Endothelial cell of umbilical vein (primary cell): ENCODE data around the gene CCDC9B. TPM values are rescaled to one million over a fixed set of nuclear protein-coding genes. Genes with fewer than 3 reads are reported as not detected.

Source experiments
- BruUV-seq: library from RNA; stranded (reverse); fragments of 400-500 nt; replicated peaks from 2 replicates; lab custom pipeline; 2021; lab: Mats Ljungman, UMichigan
- CTCF ChIA-PET: fragments of 300-600, 350-600 bp; sonication (Branson Sonifier 250); formaldehyde crosslinking; loops from one replicate; lab custom pipeline; 2021; ENCODE audit warnings: antibody characterized with exemption, inconsistent platforms; lab: Charles Lee
- POLR2A ChIA-PET: fragments of 300-600, 350-600 bp; sonication (Branson Sonifier 250); formaldehyde crosslinking; loops from one replicate; lab custom pipeline; 2021; ENCODE audit warnings: antibody characterized with exemption, inconsistent platforms; lab: Charles Lee
- DNase-seq: peaks from one replicate; pipeline ENCODE4 v3.0.0-alpha.2; 2011; ENCODE audit warnings: low read depth, low spot score
- FAIRE-seq: peaks from 2 replicates; lab custom pipeline; 2011; peaks lifted over from hg19 to GRCh38; lab: Jason Lieb, UNC
- H2AFZ ChIP-seq: 2 replicates; pipeline ENCODE4 v1.6.0; 2012; ENCODE audit warnings: low read depth, low read length, control low read depth, inconsistent platforms
- H3K27ac ChIP-seq: 2 replicates; pipeline ENCODE4 v1.5.1; 2011; ENCODE audit warnings: low read depth, mild to moderate bottlenecking, control low read depth, low read length, moderate library complexity; ENCODE audit not compliant: insufficient read depth
- H3K27me3 ChIP-seq, 2 experiments: 2 replicates each; pipeline versions ENCODE4 v1.6.0 to v1.6.1; 2011; ENCODE audit warnings: low read length in 2 of 2, mixed read lengths in 1 of 2; ENCODE audit not compliant: control insufficient read depth in 2 of 2, insufficient read depth in 2 of 2
- H3K36me3 ChIP-seq, 2 experiments: 2 replicates in 1 of 2; 3 replicates in 1 of 2; pipeline ENCODE4 v1.5.1; 2011; ENCODE audit warnings: low read length in 2 of 2, mild to moderate bottlenecking in 1 of 2, moderate library complexity in 1 of 2; ENCODE audit not compliant: control insufficient read depth in 2 of 2, insufficient read depth in 2 of 2; ENCODE audit errors: extremely low read depth in 1 of 2
- H3K4me1 ChIP-seq: 3 replicates; pipeline ENCODE4 v1.5.1; 2011; ENCODE audit warnings: mild to moderate bottlenecking, low read length; ENCODE audit not compliant: control insufficient read depth, insufficient read depth; ENCODE audit errors: extremely low read depth
- H3K4me2 ChIP-seq: 2 replicates; pipeline ENCODE4 v1.6.1; 2011; ENCODE audit warnings: low read length, control low read depth, mixed read lengths; ENCODE audit not compliant: insufficient read depth
- H3K4me3 ChIP-seq, 3 experiments: fragments of 200-600 bp in 1 of 3; sonication (generic), shearing (Covaris generic) in 1 of 3; replicated peaks in 1 of 3; 2 replicates each; pipeline ENCODE4 v1.5.1; 2011 to 2016; ENCODE audit warnings: control low read depth in 3 of 3, low read length in 3 of 3, mild to moderate bottlenecking in 2 of 3, inconsistent platforms in 1 of 3, low read depth in 1 of 3, moderate library complexity in 1 of 3; ENCODE audit not compliant: insufficient read depth in 1 of 3
- H3K79me2 ChIP-seq: 2 replicates; pipeline ENCODE4 v1.6.0; 2012; ENCODE audit warnings: low read length, inconsistent platforms; ENCODE audit not compliant: control insufficient read depth, insufficient read depth
- H3K9ac ChIP-seq: replicated peaks from 2 replicates; pipeline ENCODE3; 2011; ENCODE audit warnings: low read length, control low read depth; ENCODE audit not compliant: insufficient read depth; ENCODE audit errors: extremely low read depth
- H3K9me1 ChIP-seq: replicated peaks from 3 replicates; pipeline ENCODE4 v1.6.0; 2011; ENCODE audit warnings: mild to moderate bottlenecking, low read length; ENCODE audit not compliant: control insufficient read depth, insufficient read depth; ENCODE audit errors: extremely low read depth
- H3K9me3 ChIP-seq: replicated peaks from 2 replicates; pipeline ENCODE4 v1.5.1; 2012; ENCODE audit warnings: low read length, inconsistent platforms; ENCODE audit not compliant: control insufficient read depth, insufficient read depth
- H4K20me1 ChIP-seq: replicated peaks from 2 replicates; pipeline ENCODE3; 2011; ENCODE audit warnings: mild to moderate bottlenecking, low read length; ENCODE audit not compliant: control insufficient read depth, insufficient read depth; ENCODE audit errors: extremely low read depth
- CTCF ChIP-seq, 2 donors: IDR thresholded peaks; 1 replicate in 1 of 2; 2 replicates in 1 of 2; pipeline ENCODE4 v1.5.1; 2011; ENCODE audit warnings: low read length in 2 of 2, mild to moderate bottlenecking in 2 of 2, moderate library complexity in 2 of 2, control low read depth in 1 of 2, inconsistent platforms in 1 of 2, low read depth in 1 of 2; ENCODE audit not compliant: insufficient read depth in 1 of 2; ENCODE audit errors: extremely low read depth in 1 of 2
- EZH2 ChIP-seq: IDR thresholded peaks from 2 replicates; pipeline ENCODE4 v1.6.1; 2012; ENCODE audit warnings: borderline replicate concordance, low read depth, mild to moderate bottlenecking, moderate library complexity, low read length, inconsistent platforms; ENCODE audit not compliant: severe bottlenecking
- FOS ChIP-seq: IDR thresholded peaks from 2 replicates; pipeline ENCODE4 v1.6.1; 2011; ENCODE audit warnings: mild to moderate bottlenecking, low read length, moderate library complexity, borderline replicate concordance; ENCODE audit not compliant: insufficient read depth
- GATA2 ChIP-seq: IDR thresholded peaks from 2 replicates; pipeline ENCODE4 v1.7.0; 2011; ENCODE audit warnings: low read depth, mild to moderate bottlenecking, moderate library complexity, mixed read lengths, low read length; ENCODE audit not compliant: insufficient read length, insufficient read depth
- JUN ChIP-seq: IDR thresholded peaks from 2 replicates; pipeline ENCODE4 v1.6.1; 2011; ENCODE audit warnings: borderline replicate concordance, low read depth; ENCODE audit not compliant: insufficient read length, insufficient read depth
- MAX ChIP-seq: IDR thresholded peaks from 2 replicates; pipeline ENCODE4 v1.6.1; 2011; ENCODE audit not compliant: insufficient read depth, insufficient read length
- MYC ChIP-seq: IDR thresholded peaks from one replicate; pipeline ENCODE4 v1.6.1; 2011; ENCODE audit warnings: mild to moderate bottlenecking, low read depth, low read length
- POLR2A ChIP-seq: IDR thresholded peaks from 2 replicates; pipeline ENCODE4 v1.6.1; 2012; ENCODE audit warnings: low read depth, mild to moderate bottlenecking, control low read depth, low read length
- POLR2AphosphoS5 ChIP-seq: IDR thresholded peaks from 2 replicates; pipeline ENCODE4 v1.6.1; 2012; ENCODE audit warnings: low read depth, mild to moderate bottlenecking, control low read depth, low read length, moderate library complexity; ENCODE audit not compliant: insufficient read depth
- dilution Hi-C: fragments of 300-500 bp; cut with MboI; formaldehyde crosslinking; loops from one replicate; pipeline ENCODE4 v1.15.0; 2019; ENCODE audit warnings: low sequenced_read_pairs; ENCODE audit not compliant: extremely low pct_ligation_motif_present
- intact Hi-C: fragments of 100-400 bp; cut with micrococcal nuclease; formaldehyde crosslinking; loops from one replicate; pipeline ENCODE4 v1.10.0; 2022
- polyA plus RNA-seq, 4 experiments: library from polyadenylated mRNA; depleted of rRNA in 3 of 4; stranded (reverse) in 3 of 4; unstranded in 1 of 4; fragments of >200 nt; gene quantifications; 2 replicates each; pipeline versions ENCODE4 v1.2.1 to v1.2.3, GENCODE V29; 2011 to 2012; ENCODE audit warnings: missing spikeins in 1 of 4
- total RNA-seq: library from RNA; stranded (reverse); gene quantifications from 2 replicates; pipeline ENCODE4 v1.2.3, GENCODE V29; 2021

Gene CCDC9B
- total and polyA plus RNA-seq, 2 donors (not counting 3 experiments of a cell fraction or from before 2014, with no cell fraction given), result 7.6 to 46.0 TPM

- Histone ChIP-seq H3K9me3 (no peaks in the 10 kb centered on the region), H3K79me2 (peaks cover 15% of the 10 kb centered on the region), H3K27ac (no peak overlapping the region), H3K4me2 (no peak overlapping the region), H2AFZ (no peak overlapping the region), H3K9me1 (no peaks in the 10 kb centered on the region), H3K27me3 (no peaks in the 10 kb centered on the region), H3K4me3 (no peak overlapping the region), H4K20me1 (no peaks in the 10 kb centered on the region), H3K36me3 (peaks cover 21 to 33% of the 10 kb centered on the region in 2 experiments), H3K9ac (no peak overlapping the region), H3K4me1 (peaks cover 6% of the 10 kb centered on the region)
- intact Hi-C loops (no loop called here), dilution Hi-C loops (no loop called here)
- TF ChIP-seq EZH2 (no peak), POLR2A (no peak), POLR2AphosphoS5 (no peak), MAX (no peak), JUN (no peak), CTCF (IDR thresholded peaks at IDR 0.05; ENCODE audit: extremely low read depth in 1 of 2, insufficient read depth in 1 of 2, low read depth in 1 of 2, low read length in 2 of 2) (no peak), GATA2 (no peak), FOS (no peak), MYC (no peak)
- ChIA-PET POLR2A (no interaction called here), CTCF (interaction anchor here (0.7 to 1.0 kb wide), 3 partner anchors 21 to 110 kb away, joined by 3 to 4 read pairs (median 3); no protein-coding TSS in a partner anchor)
- DNase-seq (no peak), FAIRE-seq (no peak)
- no TSS peak for BruUV-seq
Observed at GRCh38 chr15:40388941-40389823, 48.4 kb upstream of the CCDC9B start.
